ENCODE data around the gene CAV1. TPM values are rescaled to one million over a fixed set of nuclear protein-coding genes. Genes with fewer than 3 reads are reported as not detected.

Gene CAV1
- total RNA-seq, 1 donor from 2014 or later = 66.7 TPM

GRCh38 chr7:116557066-116557585, 32.3 kb downstream of the CAV1 start:
- no peak for DNase-seq (ENCODE audit: low read depth)
- TF ChIP-seq CTCF (conservative IDR thresholded peaks at IDR 0.05; ENCODE audit: low read depth, low read length) = no peak
- no peak overlapping the region for H3K4me3 ChIP-seq (ENCODE audit: low read depth, low read length)

GRCh38 chr7:116557901-116558300, 33.1 kb downstream of the CAV1 start:
- no peak overlapping the region for H3K4me3 ChIP-seq (ENCODE audit: low read depth, low read length)
- DNase-seq (ENCODE audit: low read depth) = no peak
- no peak for TF ChIP-seq CTCF (conservative IDR thresholded peaks at IDR 0.05; ENCODE audit: low read depth, low read length)

GRCh38 chr7:116560021-116560970, 35.5 kb downstream of the CAV1 start:
- DNase-seq (ENCODE audit: low read depth) = no peak
- no peak for TF ChIP-seq CTCF (conservative IDR thresholded peaks at IDR 0.05; ENCODE audit: low read depth, low read length)
- H3K4me3 ChIP-seq (ENCODE audit: low read depth, low read length) = no peak overlapping the region

GRCh38 chr7:116561697-116562483, 37.1 kb downstream of the CAV1 start:
- no peak overlapping the region for H3K4me3 ChIP-seq (ENCODE audit: low read depth, low read length)
- no peak for DNase-seq (ENCODE audit: low read depth)
- TF ChIP-seq CTCF (conservative IDR thresholded peaks at IDR 0.05; ENCODE audit: low read depth, low read length) = no peak

- H3K4me3 ChIP-seq (ENCODE audit: low read depth, low read length) = no peak overlapping the region
- no peak for TF ChIP-seq CTCF (conservative IDR thresholded peaks at IDR 0.05; ENCODE audit: low read depth, low read length)
- no peak for DNase-seq (ENCODE audit: low read depth)
Observed at GRCh38 chr7:116562529-116563121, 37.8 kb downstream of the CAV1 start.

GRCh38 chr7:116565981-116566380, 41.1 kb downstream of the CAV1 start:
- DNase-seq (ENCODE audit: low read depth) = no peak
- no peak for TF ChIP-seq CTCF (conservative IDR thresholded peaks at IDR 0.05; ENCODE audit: low read depth, low read length)
- H3K4me3 ChIP-seq (ENCODE audit: low read depth, low read length) = no peak overlapping the region

Measured in epithelial cell of proximal tubule (primary cell).